Measurements from ENCODE around the gene RAMP1.
A peak's percentile ranks its signal among the peaks of the same experiment; 100 is the strongest.

- TF ChIP-seq CTCF (IDR thresholded peaks at IDR 0.05 in 4 of 5, conservative IDR thresholded peaks at IDR 0.05 in 1 of 5) (no peak), POLR2A (IDR thresholded peaks at IDR 0.05) (peak in 1 of 2 donors; percentile 9)
Observed at GRCh38 chr2:237861875-237862527, 2.6 kb downstream of the RAMP1 start.
